PFSK-1 (cell line): ENCODE measurements around the gene MTF1.

Source experiments
- FOXP2 ChIP-seq: optimal IDR thresholded peaks from 2 replicates; pipeline ENCODE3; 2011; ENCODE audit warnings: borderline replicate concordance, control low read depth, inconsistent platforms; ENCODE audit not compliant: insufficient read depth; ENCODE audit errors: extremely low read length, extremely low read depth
- POLR2AphosphoS5 ChIP-seq: IDR thresholded peaks from 2 replicates; pipeline ENCODE4 v1.6.1; 2012; ENCODE audit warnings: low read depth, mild to moderate bottlenecking, control low read depth, low read length, moderate library complexity
- SIN3A ChIP-seq: IDR thresholded peaks from 2 replicates; pipeline ENCODE4 v1.6.1; 2012; ENCODE audit warnings: mild to moderate bottlenecking, low read length, moderate library complexity, borderline replicate concordance; ENCODE audit not compliant: insufficient read depth
- TAF1 ChIP-seq: IDR thresholded peaks from 2 replicates; pipeline ENCODE4 v1.6.1; 2012; ENCODE audit warnings: low read length, control low read depth, borderline replicate concordance; ENCODE audit not compliant: insufficient read depth
- TF ChIP-seq, protein P1 (sequence below), 2 experiments: IDR thresholded peaks; 2 replicates each; pipeline versions ENCODE4 v1.6.1 to v1.8.0; 2011 to 2012; ENCODE audit warnings: low read depth in 2 of 2, low read length in 2 of 2, control low read depth in 1 of 2, inconsistent platforms in 1 of 2, mild to moderate bottlenecking in 1 of 2, moderate library complexity in 1 of 2; ENCODE audit not compliant: insufficient read depth in 1 of 2

Gene MTF1

DNA sequence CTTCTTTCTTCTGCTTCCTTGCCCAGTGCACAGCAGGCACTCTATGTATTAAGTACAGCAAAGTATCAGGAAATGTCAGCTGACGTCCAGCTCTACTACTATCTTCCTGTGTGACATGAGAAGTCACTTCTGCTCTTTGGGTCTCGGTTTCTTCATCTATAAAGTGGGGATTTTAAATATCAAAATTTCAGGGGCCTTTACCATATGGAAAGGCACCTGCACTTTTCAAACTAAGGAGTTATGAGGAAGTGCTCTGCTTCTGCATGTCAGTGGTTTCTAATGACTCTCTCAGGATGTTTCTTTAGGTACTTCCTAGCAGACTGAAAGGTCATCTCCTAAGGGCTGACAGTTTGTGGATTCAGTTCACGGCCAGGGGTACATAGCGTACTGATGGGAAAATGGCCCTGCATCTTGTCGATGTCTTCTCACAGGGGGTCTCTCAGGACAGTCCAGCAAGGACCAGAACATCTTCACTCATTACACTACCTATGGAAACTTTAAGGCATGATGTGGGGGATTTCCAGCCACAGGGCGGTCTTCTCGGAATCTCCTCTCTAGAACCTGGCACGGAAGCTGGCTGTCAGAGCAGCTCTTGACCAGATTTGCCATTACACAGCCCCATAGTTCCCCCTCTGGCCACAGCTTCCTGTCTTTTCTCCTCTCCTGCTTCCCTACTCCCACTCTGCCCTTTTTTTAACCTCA is 42.0 kb upstream of the MTF1 start:
- TF ChIP-seq, protein P1, sequence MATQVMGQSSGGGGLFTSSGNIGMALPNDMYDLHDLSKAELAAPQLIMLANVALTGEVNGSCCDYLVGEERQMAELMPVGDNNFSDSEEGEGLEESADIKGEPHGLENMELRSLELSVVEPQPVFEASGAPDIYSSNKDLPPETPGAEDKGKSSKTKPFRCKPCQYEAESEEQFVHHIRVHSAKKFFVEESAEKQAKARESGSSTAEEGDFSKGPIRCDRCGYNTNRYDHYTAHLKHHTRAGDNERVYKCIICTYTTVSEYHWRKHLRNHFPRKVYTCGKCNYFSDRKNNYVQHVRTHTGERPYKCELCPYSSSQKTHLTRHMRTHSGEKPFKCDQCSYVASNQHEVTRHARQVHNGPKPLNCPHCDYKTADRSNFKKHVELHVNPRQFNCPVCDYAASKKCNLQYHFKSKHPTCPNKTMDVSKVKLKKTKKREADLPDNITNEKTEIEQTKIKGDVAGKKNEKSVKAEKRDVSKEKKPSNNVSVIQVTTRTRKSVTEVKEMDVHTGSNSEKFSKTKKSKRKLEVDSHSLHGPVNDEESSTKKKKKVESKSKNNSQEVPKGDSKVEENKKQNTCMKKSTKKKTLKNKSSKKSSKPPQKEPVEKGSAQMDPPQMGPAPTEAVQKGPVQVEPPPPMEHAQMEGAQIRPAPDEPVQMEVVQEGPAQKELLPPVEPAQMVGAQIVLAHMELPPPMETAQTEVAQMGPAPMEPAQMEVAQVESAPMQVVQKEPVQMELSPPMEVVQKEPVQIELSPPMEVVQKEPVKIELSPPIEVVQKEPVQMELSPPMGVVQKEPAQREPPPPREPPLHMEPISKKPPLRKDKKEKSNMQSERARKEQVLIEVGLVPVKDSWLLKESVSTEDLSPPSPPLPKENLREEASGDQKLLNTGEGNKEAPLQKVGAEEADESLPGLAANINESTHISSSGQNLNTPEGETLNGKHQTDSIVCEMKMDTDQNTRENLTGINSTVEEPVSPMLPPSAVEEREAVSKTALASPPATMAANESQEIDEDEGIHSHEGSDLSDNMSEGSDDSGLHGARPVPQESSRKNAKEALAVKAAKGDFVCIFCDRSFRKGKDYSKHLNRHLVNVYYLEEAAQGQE (IDR thresholded peaks at IDR 0.05; ENCODE audit: insufficient read depth in 1 of 2, low read depth in 2 of 2, low read length in 2 of 2): no peak
- TF ChIP-seq POLR2AphosphoS5: no peak
- TF ChIP-seq TAF1: no peak
- no peak for TF ChIP-seq SIN3A
- TF ChIP-seq FOXP2: no peak

GRCh38 chr1:37893673-37894072 is 34.3 kb upstream of the MTF1 start:
- TF ChIP-seq FOXP2: no peak

- TF ChIP-seq FOXP2 (no peak), TAF1 (no peak), POLR2AphosphoS5 (no peak), SIN3A (no peak)
- TF ChIP-seq, protein P1 (IDR thresholded peaks at IDR 0.05; ENCODE audit: insufficient read depth in 1 of 2, low read depth in 2 of 2, low read length in 2 of 2): no peak
Measured at GRCh38 chr1:37892151-37893047, 33.0 kb upstream of the MTF1 start.

- no peak for TF ChIP-seq FOXP2
- TF ChIP-seq, protein P1 (IDR thresholded peaks at IDR 0.05; ENCODE audit: insufficient read depth in 1 of 2, low read depth in 2 of 2, low read length in 2 of 2): no peak
- no peak for TF ChIP-seq POLR2AphosphoS5
- no peak for TF ChIP-seq TAF1
- TF ChIP-seq SIN3A: no peak
Measured at GRCh38 chr1:37890378-37891014, 31.1 kb upstream of the MTF1 start.

GRCh38 chr1:37888022-37888700 is 28.8 kb upstream of the MTF1 start:
- TF ChIP-seq, protein P1 (IDR thresholded peaks at IDR 0.05; ENCODE audit: insufficient read depth in 1 of 2, low read depth in 2 of 2, low read length in 2 of 2): no peak
- no peak for TF ChIP-seq POLR2AphosphoS5
